GM19238 (cell line): ENCODE data around the gene SCN9A.
"Not testable (repeated sequence)": the region's sequence is repeated elsewhere in the genome, so short reads cannot be mapped to it uniquely, and the experiment has no call there.

ENCODE experiments used
- DNase-seq: peaks from one replicate; pipeline ENCODE4 v3.0.0; 2011; ENCODE audit warnings: low spot score; ENCODE audit not compliant: insufficient read length

Gene SCN9A

GRCh38 chr2:166375195-166375735 lies 479 bp downstream of the SCN9A start:
- no peak for DNase-seq

DNA sequence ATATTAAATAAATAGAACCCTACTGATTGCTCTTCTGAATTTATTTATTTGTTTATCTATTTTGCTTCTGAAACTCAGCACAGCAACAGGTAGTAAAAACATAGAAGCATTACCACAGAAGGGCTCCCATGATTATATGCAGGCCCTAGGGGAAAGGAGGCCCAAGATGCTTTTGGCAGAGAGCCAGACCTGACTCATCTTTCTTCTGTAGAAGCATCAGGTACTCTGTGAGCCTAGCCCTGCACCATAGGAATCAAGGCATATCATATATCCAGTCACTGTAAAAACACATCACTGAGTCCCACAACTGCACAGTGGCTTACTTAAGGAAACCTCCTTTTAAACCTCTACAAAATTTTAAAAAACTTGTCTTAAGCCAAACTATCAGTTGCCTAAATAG lies 1.8 kb downstream of the SCN9A start:
- no peak for DNase-seq

- DNase-seq = no peak
These were observed 2.2 kb downstream of the SCN9A start for GRCh38 chr2:166373539-166373938.

DNA sequence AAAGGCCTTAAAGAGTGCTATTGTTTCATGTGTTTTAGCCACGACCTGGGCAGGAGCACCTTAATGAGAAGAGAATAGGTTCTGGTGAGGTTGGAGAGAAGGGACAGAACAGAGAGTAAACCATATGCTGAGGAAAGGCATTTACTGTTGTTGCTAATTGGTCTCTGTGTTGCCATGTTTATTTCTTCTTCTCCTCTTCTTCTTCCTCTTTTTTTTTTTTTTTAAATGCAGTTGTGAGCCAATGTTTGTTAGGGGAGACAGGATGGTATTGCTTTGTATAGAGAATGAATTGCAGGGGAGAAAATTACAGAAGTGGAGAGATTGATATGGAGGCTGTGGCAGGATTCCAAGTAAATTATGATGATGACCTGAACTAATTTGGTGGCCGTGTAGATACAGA lies 2.6 kb downstream of the SCN9A start:
- no peak for DNase-seq

- DNase-seq = no peak
These were observed 3.7 kb downstream of the SCN9A start for GRCh38 chr2:166372046-166372445.

DNA sequence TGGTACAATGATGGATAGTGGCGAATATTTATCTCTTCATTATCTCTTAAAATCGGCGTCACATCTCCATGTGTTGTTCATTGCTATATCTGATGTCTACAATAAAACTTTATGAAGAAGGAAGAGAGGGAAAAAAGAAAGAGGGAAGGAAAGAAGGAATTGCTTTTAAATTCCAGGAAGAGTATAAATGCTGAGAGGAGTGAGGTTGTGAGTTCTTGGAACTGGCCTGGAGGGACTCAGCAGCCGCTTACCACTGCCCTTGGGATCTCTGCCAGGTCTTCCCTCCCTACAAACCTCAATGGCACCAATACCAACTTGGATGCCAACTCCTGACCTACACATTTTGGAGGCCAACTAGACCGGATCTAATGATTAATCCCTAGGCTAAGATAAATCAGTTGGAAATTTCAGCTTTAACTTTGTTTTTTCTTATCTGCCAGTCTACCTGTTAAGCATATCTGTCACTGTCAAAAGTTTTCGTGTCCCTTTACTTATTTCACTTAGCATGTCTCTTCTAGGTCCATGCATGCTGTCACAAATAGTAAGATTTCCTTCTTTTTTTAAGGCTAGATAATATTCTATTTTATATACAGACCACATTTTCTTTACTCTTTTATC lies 9.8 kb downstream of the SCN9A start:
- no peak for DNase-seq

- no peak for DNase-seq
These were observed 10.5 kb downstream of the SCN9A start for GRCh38 chr2:166365239-166365638.

- DNase-seq = no peak
These were observed 11.1 kb downstream of the SCN9A start for GRCh38 chr2:166364476-166365161.

GRCh38 chr2:166361351-166362153 lies 14.2 kb downstream of the SCN9A start:
- DNase-seq = no peak

- DNase-seq = no peak
These were observed 14.8 kb downstream of the SCN9A start for GRCh38 chr2:166360906-166361305.

- no peak for DNase-seq
These were observed 15.3 kb downstream of the SCN9A start for GRCh38 chr2:166360426-166360825.

- DNase-seq = not testable (repeated sequence)
These were observed 17.8 kb downstream of the SCN9A start for GRCh38 chr2:166357950-166358321.

GRCh38 chr2:166357068-166357949 lies 18.4 kb downstream of the SCN9A start:
- no peak for DNase-seq

DNA sequence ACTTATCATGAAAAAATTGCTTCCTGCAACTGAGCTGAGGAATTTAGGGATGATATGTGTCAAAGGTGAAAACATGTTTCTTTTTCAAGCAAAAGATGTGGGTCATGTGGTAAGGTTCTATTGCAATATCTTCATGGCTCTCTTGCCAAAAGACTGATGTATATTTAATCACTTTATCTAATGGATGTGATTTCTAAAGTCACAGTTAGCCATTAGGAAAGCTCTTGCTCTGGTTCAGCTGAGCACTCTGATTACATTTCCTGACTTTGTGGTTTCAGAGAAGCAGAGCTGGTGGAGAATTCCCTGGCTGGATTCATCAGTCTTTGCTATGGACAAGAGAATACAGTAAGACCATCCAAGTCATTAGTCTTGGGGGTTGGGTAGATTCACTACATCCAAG lies 24.4 kb downstream of the SCN9A start:
- DNase-seq = no peak

DNA sequence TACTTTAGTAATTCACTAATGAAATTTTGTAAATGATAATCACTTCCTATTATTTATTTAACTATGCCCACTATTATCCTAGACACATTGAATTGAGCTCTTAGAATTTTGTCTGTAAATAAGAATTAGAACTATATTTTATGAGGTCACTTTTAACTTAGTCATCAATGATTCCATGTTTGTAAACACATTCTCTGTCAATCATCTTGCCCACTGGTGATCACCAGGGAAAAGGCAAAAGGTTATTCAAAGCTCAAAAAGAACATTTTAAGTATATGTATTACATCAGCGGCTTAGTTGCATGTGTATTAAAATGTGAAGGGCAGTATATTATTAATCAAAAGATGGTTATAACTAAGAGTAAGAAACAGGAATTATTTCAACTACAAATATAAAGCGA lies 25.2 kb downstream of the SCN9A start:
- no peak for DNase-seq

- no peak for DNase-seq
These were observed 31.2 kb downstream of the SCN9A start for GRCh38 chr2:166344286-166345113.

GRCh38 chr2:166343467-166343866 lies 32.3 kb downstream of the SCN9A start:
- no peak for DNase-seq

- no peak for DNase-seq
These were observed 34.3 kb downstream of the SCN9A start for GRCh38 chr2:166341426-166341825.

DNA sequence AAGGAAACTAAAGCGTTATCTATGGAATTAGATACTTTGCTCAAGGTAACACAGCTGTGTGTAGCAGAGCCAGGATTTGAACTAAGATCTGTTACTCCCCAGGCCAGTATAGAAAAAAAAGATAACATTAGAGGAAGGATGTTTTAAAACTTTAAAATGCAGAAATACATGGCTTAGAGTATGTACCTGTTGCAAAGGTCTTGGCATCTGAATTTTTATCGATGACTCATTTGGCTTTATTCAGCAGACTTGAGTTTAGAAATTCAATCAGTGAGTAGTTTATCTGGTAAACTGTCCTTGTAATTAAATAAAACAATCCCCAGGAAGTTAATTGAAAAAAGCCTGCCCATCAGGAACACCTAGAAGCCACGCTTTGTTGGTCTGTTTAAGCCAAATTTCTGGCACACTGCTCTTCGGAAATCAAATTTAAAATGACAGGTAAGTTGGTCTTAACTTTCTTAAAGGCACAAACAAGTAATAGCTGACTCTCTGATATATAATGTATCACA lies 36.9 kb downstream of the SCN9A start:
- DNase-seq = no peak

DNA sequence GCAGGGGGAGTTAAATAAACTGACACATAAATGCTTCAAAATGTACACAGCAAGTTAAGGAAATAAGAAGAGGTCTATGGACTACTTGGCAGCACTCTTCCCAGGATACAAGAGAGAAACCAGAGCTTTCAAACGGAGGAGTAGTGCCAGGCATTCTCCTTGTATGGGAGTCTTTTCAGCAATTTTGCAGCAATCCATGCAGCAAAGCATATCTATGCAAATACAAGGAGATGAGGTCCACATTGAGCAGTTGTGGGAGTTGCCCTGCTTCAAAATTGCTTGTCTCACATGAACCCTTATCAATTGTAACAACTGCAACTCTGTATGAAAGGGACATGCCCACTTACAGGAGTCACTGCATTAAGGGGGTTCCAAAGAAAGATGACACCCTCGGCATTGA lies 37.8 kb downstream of the SCN9A start:
- DNase-seq = no peak
